Glomerular endothelial cell (primary cell): ENCODE data around the gene PCSK4. TPM values are rescaled to one million over a fixed set of nuclear protein-coding genes. Genes with fewer than 3 reads are reported as not detected.
A peak's percentile ranks its signal among the peaks of the same experiment; 100 is the strongest.
"Not testable (repeated sequence)": the region's sequence is repeated elsewhere in the genome, so short reads cannot be mapped to it uniquely, and the experiment has no call there.

Experiments used
- DNase-seq: peaks from one replicate; pipeline ENCODE4 v3.0.0-alpha.2; 2011; ENCODE audit warnings: low read depth, low spot score; ENCODE audit errors: extremely low read depth
- total RNA-seq: library from RNA; depleted of rRNA; stranded (reverse); fragments of >200 nt; gene quantifications from 2 replicates; pipeline ENCODE4 v1.2.3, GENCODE V29; 2015

Gene PCSK4
- total RNA-seq, 1 donor from 2014 or later = 5.0 TPM

DNA sequence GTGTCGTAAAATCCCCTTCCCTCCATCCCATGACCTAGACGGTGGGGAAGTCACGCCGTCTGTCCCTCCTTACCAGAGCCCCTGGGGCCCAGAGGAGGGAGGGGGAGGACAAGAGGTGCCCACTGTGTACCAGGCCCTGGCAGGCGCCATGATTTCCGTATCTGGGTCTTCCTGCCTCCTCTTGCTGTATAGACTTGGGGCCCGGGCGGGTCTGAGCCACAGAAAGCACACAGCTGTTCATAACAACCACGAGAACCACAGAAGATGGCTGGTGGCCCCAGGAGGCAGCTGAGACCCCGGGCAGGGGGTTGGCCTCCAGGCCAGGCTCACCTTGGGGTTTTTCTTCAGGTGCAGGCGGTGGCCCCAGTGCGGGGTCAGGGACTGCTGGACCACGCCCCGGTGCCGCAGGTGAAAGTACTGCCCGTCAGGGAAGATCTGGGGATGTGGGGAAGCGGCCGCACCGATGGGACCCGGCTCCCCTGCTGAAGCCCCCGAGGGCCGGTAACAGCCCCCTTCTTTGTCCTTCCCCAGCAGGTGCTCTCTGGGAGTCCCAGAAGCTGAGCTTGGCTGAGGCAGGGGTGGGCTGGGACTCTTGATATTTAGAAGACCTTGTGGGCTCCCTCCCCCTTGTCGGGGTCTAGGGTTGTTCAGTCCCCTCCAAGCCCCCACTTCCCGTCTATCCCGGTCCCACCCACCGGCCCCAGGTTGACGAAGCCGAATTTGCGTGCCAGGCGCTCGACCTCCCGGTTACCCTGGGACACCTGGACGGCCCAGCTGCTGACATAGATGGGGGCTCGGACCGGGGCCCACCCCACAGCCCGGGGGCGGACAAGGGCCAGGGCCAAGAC, 463 bp downstream of the PCSK4 start:
- no peak for DNase-seq

DNA sequence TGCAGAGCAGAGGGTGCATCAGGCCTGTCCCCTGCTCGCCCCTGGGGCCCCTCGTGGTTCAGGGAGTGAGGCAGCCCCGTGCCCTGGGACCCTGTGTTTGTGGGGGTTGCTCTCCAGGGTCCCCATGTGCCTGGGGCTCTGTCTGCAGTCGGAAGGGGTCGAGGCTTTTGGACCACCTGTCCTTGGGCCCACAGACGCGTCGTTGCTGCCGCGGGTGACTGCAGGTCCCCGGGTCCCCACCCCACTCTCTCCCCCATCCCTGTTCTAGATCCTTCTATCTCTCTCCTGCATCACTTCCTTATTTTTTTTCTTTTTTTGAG, 1.9 kb downstream of the PCSK4 start:
- DNase-seq = no peak

DNA sequence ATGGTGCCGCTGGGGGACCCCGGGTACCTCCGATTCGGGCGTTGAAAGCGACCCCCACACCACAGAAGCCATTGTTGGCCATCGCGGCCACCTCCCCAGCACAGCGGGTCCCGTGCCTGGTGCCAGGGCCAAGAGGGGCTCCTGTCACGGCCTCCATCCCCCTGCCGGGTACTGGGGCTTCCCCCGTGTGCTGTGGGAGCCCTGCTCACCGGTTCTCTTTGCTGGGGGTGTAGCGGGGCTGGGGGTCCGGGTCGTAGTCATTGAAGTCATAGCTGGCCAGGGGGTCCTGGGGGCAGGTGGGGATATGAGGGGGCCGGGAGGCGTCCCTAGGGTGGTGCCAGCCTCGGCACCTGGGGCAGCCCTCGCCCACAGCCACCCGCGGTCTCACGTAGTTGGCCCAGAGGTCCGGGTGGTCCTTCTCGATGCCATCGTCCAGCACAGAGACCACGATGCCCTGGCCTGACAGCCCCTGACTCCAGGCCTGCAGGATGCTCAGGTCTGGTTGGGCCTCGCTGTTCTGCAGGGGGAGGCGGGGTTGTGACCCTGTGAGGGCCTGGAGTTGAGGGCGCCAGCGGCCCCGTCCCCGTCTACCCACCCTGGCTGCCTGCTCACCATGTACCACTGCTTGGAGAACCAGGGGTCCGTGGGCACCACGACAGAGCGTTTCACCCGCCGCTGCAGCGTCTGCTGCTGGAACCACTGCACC, 2.4 kb downstream of the PCSK4 start:
- no peak for DNase-seq

DNA sequence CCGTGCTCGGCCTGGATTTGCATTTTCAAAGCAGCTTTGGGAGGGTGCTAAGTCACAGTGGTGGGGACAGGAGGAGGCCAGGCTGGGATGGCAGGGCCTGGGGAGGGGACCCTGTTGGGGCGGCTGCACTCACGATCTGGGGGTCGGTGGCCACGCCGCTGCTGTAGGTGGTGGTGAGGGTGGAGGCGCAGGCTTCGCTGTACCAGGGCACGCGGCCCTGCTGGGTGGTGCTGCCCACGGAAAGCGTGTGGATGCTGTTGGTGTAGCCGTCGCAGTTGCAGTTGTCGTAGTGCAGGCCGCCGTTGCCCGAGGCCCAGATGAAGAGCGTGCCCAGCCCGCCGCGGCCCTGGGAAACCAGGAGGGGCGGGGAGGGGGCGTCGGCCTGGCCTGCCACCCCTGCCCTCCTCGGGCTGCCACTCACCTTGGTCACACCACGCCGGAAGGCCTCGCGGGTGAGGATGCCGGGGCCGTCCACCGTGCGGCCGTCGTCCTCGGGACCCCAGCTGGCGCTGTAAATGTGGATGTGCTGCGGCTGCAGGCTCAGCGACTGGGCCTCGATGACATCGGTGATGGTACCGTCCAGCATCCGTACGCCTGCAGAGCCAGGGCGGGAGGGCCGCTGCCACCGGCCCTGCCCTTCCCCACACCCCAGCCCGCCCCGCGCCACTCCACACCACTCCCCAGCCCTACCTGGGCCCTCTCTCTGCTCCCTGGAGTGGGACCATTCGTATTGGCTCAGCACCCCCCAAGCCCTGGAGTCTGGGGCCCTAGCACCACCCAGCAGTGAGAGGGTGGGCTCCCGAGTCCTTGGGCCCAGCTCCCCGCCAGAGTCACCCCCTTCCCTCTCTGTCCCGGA, 3.2 kb downstream of the PCSK4 start:
- DNase-seq = no peak

DNA sequence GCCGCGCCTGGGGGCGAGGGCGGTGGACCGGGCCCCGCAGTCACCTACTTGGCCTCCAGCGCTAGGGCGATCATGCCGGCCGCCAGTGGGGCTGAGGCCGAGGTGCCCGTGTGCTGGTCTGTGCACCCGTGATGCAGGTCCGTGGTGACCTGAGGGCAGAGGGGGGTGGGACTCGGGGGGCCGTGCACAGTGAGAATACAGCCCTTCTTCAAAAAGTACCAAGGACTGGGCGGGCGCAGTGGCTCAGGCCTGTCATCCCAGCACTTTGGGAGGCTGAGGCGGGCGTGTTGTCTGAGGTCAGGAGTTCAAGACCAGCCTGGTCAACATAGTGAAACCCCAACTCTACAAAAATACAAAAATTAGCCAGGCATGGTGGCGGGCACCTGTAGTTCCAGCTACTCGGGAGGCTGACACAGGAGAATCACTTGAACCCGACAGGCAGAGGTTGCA, 6.1 kb downstream of the PCSK4 start:
- no peak for DNase-seq

DNA sequence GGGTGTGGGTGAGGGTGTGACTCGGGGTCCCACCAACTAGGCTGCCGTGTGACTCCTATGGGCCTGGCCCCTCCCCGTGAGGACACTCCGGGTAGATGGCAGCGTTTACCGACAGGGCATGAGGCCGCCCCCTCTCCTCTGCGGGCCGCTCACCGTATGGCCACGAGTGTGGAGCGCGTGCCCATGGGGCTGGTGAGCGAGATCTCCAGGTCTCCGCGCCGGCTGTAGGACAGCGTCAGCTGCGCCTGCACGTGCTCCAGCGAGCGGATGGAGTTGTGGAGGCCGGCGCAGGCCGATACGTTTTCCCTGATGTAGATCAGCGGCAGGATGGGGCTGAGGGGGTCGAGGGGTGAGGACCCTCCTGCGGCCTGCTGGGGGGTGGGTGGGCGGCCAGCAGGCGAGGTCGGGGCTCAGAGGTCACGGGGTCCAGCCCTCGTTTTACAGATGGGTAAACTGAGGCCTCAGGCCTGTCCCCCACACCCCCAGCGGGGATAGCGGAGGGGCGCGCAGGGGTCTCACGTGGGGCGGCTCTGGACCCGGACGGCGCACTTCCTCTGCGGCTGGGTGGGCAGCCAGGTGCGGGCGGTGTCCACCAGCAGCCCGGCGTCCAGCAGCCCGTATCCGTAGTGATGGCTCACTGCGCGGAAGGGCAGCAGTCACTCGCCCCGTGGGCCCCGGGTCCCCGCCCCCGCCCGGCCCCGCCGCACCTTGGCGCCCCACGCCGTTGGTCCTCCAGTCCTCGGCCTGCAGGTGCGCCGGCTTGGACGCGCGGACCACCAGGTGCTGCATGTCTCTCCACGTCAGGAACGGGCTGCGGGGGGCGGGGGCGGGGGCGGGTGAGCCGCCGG, 6.8 kb downstream of the PCSK4 start:
- no peak for DNase-seq

DNA sequence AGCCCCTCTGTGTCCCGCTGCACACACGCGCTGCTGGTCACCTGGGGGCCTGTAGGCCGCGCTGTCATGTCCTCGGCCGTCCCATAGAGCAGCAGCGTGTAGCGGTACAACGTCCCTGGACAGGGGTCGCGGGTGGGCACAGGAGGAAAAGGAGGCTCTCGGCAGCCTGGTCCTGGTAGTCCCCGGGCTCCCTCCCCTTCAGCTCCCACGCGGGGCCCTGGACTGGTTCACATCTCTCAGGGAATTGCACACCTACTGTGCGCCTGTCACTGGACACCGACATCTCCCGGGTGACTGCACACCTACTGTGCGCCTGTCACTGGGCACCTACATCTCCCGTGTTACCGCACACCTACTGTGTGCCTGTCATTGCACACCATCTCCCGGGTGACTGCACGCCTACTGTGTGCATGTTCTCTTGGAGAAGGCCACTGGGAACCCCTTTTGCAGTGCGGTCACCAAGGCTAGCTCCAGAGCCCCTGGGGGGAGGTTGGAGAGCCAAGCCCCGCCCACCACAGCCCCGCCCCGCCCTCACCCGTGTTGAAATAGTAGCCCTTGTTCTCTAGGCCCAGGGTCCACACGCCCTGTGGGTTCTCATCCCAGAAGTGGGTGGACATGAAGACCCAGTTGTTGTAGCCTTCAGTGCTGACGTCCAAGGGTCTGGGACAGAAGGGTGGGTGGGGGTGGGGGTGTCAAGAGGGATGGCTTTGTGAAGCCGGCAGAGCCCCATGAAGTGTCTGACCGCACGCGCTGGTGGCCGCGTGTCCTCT, 7.6 kb downstream of the PCSK4 start:
- no peak for DNase-seq

DNA sequence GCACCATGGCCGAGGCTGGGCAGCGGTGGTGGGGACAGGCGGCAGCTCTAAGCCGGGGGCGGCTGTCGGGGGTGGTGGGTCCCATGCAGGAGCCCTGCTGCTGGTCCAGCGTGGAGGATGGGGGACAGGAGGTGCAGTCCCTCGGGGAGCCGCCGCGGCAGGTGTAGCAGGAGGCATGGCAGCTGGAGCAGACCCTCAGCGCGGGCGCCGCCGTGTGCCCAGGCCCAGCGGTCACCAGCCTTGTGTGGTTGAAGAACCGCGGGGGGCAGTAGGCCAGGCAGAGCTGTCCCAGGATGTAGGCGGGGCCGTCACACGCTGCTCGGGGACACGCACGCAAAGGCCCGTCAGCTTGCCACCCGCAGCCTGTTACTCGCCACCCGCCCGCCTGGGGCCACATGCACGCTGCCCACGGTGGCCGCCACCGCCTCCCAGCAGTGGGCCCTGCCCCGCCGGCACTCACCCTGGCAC, 8.2 kb downstream of the PCSK4 start:
- DNase-seq = no peak

DNA sequence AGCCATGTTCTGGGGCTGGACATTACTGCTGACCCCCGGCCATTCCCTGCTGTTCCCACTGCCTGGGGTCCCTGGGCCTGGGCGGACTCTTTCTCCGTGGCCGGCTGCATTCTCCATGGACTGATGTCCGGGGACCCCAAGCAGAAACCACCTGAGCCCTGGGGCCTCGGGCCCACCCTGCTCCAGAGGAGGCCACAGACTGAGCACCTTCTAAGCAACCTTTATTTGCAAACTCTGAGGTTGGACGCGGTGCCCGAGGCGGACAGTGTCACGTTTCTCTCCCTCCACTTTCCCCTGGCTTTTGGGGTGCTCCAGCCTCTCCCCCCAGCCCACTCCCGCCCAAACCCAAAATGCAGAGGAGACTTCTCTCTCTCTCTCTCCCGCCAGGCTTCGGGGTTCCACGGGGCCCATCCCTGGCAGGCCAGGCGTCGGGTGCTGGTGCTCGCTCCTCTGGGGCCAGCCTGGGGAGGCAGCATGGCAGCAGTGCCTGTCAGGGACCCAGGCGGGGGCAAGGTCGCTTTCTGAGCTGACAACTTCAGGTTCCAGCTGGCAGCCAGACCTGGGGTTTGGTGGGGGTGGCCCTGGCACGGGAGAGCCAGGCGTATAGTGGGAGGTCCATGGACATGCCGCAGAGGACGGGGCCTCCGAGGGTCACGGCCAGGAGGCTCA, 8.8 kb downstream of the PCSK4 start:
- no peak for DNase-seq

DNA sequence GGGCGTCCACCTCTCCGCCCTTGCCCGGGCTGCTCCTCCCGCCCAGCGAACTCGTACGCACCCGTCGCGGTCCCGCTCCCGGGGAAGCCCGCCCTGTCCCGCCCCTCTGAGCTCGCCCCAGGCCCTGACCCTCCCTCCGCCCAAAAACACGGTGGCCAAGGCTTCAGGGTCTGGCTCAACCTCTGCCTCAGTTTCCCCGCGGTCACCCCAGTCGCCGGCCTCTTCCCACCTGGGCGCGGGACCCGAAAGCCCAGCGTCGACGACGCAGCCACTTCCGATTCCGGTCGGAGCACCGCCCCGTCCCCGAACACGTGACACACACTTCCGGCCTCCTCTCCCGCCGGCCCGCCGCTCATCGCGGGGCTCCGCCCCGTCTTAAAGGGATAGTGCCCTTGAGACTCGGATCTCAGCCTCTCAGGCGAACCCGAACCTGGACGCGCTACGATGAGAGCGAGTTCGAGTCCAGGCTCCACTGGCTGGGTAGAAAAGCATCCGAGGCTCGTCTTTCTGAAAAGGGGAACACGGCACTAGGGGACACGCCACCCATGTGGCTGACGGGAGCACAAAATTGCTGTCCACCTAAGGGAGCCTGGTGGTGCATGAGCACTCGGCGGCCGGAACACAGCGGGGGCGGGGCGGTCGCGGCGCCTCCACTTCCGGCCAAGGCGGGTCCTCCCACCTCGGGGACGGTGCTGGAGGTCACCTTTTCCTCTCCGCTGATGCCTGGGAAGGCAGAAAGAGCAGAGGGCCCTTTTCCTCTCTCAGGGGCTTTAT, 11.0 kb downstream of the PCSK4 start, which contains the start of gene C19orf25:
Gene C19orf25, minus strand, starts transcription at position 282 of the 774 bp plus-strand sequence. CDS start 312 bp downstream, outside the sequence.
- DNase-seq = peak; percentile 52

DNA sequence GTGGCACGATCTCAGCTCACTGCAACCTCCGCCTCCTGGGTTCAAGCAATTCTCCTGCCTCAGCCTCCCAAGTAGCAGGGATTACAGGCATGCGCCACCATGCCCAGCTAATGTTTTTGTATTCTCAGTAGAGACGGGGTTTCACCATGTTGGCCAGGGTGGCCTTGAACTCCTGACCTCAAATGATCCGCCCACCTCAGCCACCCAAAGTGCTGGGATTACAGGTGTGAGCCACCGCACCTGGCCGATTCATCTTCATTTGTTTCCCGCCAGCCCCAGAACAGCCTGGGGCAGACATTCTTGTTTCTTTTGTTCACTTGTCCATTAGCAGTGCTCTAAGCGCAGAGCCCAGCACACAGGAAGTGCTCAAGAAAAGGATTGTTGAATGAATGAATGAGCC, 13.1 kb downstream of the PCSK4 start:
- DNase-seq = not testable (repeated sequence)

DNA sequence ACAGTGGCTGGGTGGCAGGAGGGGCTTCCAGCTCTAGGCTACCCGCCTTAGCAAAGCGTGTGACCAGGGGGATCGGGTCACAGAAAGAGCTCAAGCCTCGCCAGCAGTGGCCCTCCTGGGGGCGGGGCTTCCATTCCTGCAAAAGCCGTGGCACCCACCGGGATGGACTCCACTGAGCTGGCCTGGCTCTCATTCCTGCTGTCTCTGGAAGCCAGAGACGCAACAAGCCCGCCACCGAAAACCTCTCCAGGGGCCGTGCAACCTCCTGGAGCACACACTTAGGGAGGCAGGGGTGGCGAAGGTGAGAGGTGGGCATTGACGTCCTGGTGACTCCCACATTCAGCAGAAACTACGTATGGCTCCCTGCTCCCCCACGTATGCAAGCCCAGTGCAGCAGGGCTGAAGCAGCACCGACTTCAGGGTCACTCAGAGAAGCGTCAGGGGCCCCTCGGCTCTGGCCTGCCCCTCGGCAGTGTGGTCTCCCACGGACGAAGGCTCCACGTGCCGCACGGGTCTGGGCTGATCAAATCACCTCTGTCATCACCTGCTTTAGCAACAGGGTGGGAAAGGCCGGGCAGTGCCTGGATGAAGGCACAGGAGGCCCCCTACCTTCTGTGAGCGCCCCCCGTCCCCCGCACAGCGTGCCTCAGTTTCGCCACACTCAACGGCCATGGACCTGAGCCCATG, 14.3 kb downstream of the PCSK4 start:
- DNase-seq = no peak

DNA sequence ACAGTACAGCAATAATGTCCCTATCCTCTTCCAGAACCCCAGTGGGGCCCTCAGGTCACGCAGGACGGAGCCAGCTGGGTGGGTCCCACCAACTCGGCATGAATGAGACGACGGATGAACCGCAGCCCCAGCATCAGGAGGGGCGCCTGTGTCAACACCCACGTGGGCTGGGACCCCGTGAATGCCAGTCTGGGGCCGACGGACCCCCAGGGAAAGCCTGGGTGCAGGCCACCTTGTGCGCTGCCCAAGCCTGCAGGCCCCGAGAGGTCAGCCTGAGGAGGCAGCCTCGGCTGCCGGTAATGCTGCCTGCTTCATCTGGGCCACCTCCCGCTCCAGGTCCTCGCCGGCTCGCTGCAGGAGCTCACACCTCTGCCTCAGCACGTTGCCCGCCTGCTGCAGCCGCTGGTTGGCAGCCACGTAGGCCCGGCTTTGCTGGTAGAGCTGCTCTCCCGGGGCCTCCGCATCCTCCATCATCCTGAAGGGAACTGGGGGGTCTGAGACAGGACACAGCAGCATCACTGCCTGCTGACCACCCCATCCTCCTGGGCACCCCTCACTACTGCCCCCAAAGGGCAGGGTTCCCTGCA, 15.3 kb downstream of the PCSK4 start:
- no peak for DNase-seq

DNA sequence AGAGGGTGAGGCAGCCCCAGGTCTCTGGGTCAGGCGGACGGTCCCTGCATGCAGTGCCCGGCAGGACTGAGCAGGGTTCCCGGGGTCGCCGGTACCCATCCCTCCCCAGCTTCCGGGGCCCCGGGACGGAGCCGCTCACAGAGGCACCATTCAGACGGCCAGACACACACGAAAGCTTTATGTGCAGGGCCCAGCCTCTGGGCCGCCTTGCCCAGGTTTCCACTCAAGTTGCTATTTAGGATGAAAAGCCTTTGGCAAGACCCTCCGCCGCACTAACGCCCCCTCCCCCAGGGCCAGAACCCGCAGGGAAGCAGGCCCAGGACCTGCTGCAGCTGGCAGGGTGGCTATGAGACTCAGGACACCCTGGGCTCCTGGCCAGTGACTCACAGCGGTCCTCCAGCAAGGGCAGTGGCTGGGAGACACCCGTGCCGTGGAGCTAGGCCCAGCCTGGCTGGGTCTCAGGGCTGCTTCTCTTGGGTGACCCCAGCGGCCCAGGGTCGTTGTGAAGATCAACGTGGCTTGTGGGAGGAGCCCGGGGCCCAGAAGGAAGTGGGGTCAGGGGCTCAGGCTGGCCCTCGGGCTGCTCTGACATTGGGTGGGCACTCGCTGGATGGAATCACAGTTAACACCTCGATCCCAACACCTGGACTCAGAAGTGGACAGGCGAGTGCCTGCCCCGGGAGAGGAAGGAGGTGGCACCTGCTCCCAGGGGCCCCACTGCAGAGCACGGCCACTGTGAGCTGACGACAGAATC, 16.0 kb downstream of the PCSK4 start:
- DNase-seq = no peak

DNA sequence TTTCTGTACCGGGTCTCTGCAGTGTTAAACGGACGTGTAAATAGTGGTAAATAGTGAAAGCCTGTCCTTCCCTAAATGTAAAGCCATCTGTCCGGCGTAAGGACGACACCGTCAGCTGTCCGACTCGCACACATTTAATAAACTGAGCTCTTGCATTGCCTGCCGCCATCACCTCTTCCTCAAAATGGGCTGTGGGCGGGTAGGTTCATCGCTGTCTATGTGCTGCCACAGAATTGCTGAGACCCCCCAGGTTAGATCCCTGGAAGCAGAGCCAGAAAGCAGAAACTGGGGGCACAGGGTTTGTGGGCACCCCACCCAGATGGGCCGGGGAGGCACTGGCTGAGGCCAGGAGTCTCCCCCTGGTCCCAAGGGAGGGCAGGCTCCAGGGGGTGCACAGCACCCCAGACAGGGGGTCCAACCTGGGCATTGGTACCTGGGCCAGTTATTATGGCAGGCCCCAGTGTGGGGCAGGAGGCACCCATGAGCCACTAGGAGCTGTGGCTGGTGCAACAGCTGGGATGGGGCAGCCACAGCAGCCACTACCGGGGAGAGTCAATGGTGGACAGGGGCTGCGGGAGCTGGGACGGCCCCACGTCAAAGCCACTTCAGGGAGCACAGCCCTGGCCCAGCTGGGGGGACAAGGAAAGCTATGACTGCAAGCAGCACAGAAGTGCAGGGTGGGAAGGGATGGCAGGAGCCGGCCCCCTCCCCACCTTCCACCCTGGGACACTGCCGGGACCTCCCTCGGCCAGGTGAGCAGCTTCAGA, 16.9 kb downstream of the PCSK4 start:
- no peak for DNase-seq
